GM23338 (cell line): Measurements from ENCODE around the gene RNFT1. TPM values are rescaled to one million over a fixed set of nuclear protein-coding genes. Genes with fewer than 3 reads are reported as not detected.
A peak's percentile ranks its signal among the peaks of the same experiment; 100 is the strongest.

Source experiments
- ATAC-seq: fragments of 200-7000 bp; cut with Tn5 transposase; 3 replicates; pipeline ENCODE4 v1.9.1; 2020
- DNase-seq: peaks from one replicate; pipeline ENCODE4 v3.0.0-alpha.2; 2015; ENCODE audit warnings: low spot score
- H2AFZ ChIP-seq: fragments of 200-600 bp; sonication (generic); 2 replicates; pipeline ENCODE4 v1.8.0; 2016; ENCODE audit warnings: antibody characterized with exemption, mild to moderate bottlenecking, moderate library complexity
- H3F3A ChIP-seq: fragments of 200-600 bp; sonication (generic); replicated peaks from 2 replicates; pipeline ENCODE4 v1.8.0; 2017; ENCODE audit warnings: antibody characterized with exemption, mixed run types, low read depth
- H3K27ac ChIP-seq: fragments of 200-600 bp; sonication (generic); 2 replicates; pipeline ENCODE4 v1.6.1; 2016; ENCODE audit warnings: low read depth
- H3K27me3 ChIP-seq: fragments of 200-600 bp; sonication (generic); 2 replicates; pipeline ENCODE4 v1.8.0; 2016; ENCODE audit warnings: mild to moderate bottlenecking, mixed run types, moderate library complexity; ENCODE audit not compliant: insufficient read depth
- H3K36me3 ChIP-seq: fragments of 200-600 bp; sonication (generic); 2 replicates; pipeline ENCODE4 v1.8.0; 2016; ENCODE audit warnings: mild to moderate bottlenecking; ENCODE audit not compliant: insufficient read depth
- H3K4me1 ChIP-seq: fragments of 200-600 bp; sonication (generic); 2 replicates; pipeline ENCODE4 v1.8.0; 2016; ENCODE audit warnings: mild to moderate bottlenecking, moderate library complexity; ENCODE audit not compliant: insufficient read depth
- H3K4me2 ChIP-seq: fragments of 200-600 bp; sonication (generic); 2 replicates; pipeline ENCODE4 v1.7.1; 2017; ENCODE audit warnings: mixed run types
- H3K4me3 ChIP-seq: fragments of 200-600 bp; sonication (generic); 2 replicates; pipeline ENCODE4 v1.6.1; 2016; ENCODE audit warnings: mixed run types
- H3K79me2 ChIP-seq: fragments of 200-600 bp; sonication (generic); replicated peaks from 2 replicates; pipeline ENCODE4 v1.8.0; 2017; ENCODE audit warnings: mild to moderate bottlenecking; ENCODE audit not compliant: insufficient read depth
- H3K9me2 ChIP-seq: fragments of 200-600 bp; sonication (generic); 2 replicates; pipeline ENCODE4 v1.8.0; 2017; ENCODE audit not compliant: insufficient read depth
- H4K20me1 ChIP-seq: fragments of 200-600 bp; sonication (generic); replicated peaks from 2 replicates; pipeline ENCODE4 v1.8.0; 2017; ENCODE audit warnings: mild to moderate bottlenecking; ENCODE audit not compliant: insufficient read depth
- H3K27ac Mint-ChIP-seq: 2 replicates; pipeline ENCODE4 v1.8.0; 2020; ENCODE audit warnings: inconsistent platforms, mild to moderate bottlenecking, moderate library complexity, mixed read lengths
- H3K27me3 Mint-ChIP-seq: 3 replicates; pipeline ENCODE4 v1.8.0; 2022; ENCODE audit warnings: low read depth, mild to moderate bottlenecking, moderate library complexity, mixed read lengths, inconsistent platforms; ENCODE audit not compliant: insufficient read depth, poor library complexity
- H3K36me3 Mint-ChIP-seq: 3 replicates; pipeline ENCODE4 v1.8.0; 2021; ENCODE audit warnings: low read depth, mild to moderate bottlenecking, inconsistent platforms, moderate library complexity, mixed read lengths
- H3K4me1 Mint-ChIP-seq: 3 replicates; pipeline ENCODE4 v1.8.0; 2020; ENCODE audit warnings: mild to moderate bottlenecking, inconsistent platforms, mixed read lengths
- H3K4me3 Mint-ChIP-seq: 3 replicates; pipeline ENCODE4 v1.8.0; 2021; ENCODE audit warnings: moderate library complexity, mild to moderate bottlenecking, inconsistent platforms, mixed read lengths
- H3K9me3 Mint-ChIP-seq: 3 replicates; pipeline ENCODE4 v1.8.0; 2020; ENCODE audit warnings: moderate library complexity, mild to moderate bottlenecking, inconsistent platforms, mixed read lengths
- CREB1 ChIP-seq: fragments of 250-450 bp; sonication (Bioruptor Pico); IDR thresholded peaks from 2 replicates; pipeline ENCODE4 v1.5.0; 2020; ENCODE audit warnings: low read depth, mild to moderate bottlenecking, moderate library complexity
- EZH2 ChIP-seq: fragments of 200-600 bp; sonication (generic); IDR thresholded peaks from one replicate; pipeline ENCODE4 v1.8.0; 2017; ENCODE audit warnings: antibody characterized with exemption, mild to moderate bottlenecking, low read depth; ENCODE audit not compliant: unreplicated experiment
- EZH2phosphoT487 ChIP-seq: fragments of 200-600 bp; sonication (generic); IDR thresholded peaks from one replicate; pipeline ENCODE4 v1.8.1; 2018; ENCODE audit warnings: antibody characterized with exemption; ENCODE audit not compliant: unreplicated experiment
- JUNB ChIP-seq: IDR thresholded peaks from one replicate; pipeline ENCODE4 v1.6.1; 2016; ENCODE audit warnings: antibody characterized with exemption; ENCODE audit not compliant: unreplicated experiment
- NANOG ChIP-seq: IDR thresholded peaks from 2 replicates; pipeline ENCODE4 v1.6.1; 2016; ENCODE audit warnings: antibody characterized with exemption, borderline replicate concordance
- ZNF114 ChIP-seq: fragments of 250-450 bp; sonication (Bioruptor Pico); IDR thresholded peaks from 2 replicates; pipeline ENCODE4 v1.5.0; 2020; ENCODE audit warnings: mild to moderate bottlenecking, moderate library complexity
- ZNF331 ChIP-seq: fragments of 250-450 bp; sonication (Bioruptor Pico); IDR thresholded peaks from 2 replicates; pipeline ENCODE4 v1.5.0; 2020; ENCODE audit warnings: low read depth, mild to moderate bottlenecking, moderate library complexity
- polyA plus RNA-seq: library from polyadenylated mRNA; unstranded; fragments of >200 nt; fragmentation: Nextera tagmentation; extraction: Ambion mirVana; gene quantifications from 2 replicates; pipeline ENCODE4 v1.2.1, GENCODE V29; 2016
- total RNA-seq: library from RNA; depleted of rRNA; stranded (reverse); fragments of >200 nt; shearing (Covaris generic); gene quantifications from 2 replicates; pipeline ENCODE4 v1.2.3, GENCODE V29; 2014
- TF ChIP-seq, protein P1 (sequence below), 2 experiments: fragments of 200-600 bp in 1 of 2; sonication (generic) in 1 of 2; conservative IDR thresholded peaks; 2 replicates each; pipeline versions ENCODE4 v1.5.1 to v1.6.1; 2016 to 2017; ENCODE audit warnings: antibody characterized with exemption in 2 of 2, low read depth in 2 of 2, mild to moderate bottlenecking in 2 of 2, moderate library complexity in 1 of 2
- TF ChIP-seq, protein P2 (sequence below): IDR thresholded peaks from 2 replicates; pipeline ENCODE4 v1.6.1; 2016; ENCODE audit warnings: antibody characterized with exemption
- TF ChIP-seq, protein P3 (sequence below): fragments of 250-450 bp; sonication (Bioruptor Pico); IDR thresholded peaks from 2 replicates; pipeline ENCODE4 v1.5.0; 2020; ENCODE audit warnings: mild to moderate bottlenecking, moderate library complexity

The RNFT1 gene
- total and polyA plus RNA-seq, 2 experiments from 2014 or later: 4.1 to 4.6 TPM

DNA sequence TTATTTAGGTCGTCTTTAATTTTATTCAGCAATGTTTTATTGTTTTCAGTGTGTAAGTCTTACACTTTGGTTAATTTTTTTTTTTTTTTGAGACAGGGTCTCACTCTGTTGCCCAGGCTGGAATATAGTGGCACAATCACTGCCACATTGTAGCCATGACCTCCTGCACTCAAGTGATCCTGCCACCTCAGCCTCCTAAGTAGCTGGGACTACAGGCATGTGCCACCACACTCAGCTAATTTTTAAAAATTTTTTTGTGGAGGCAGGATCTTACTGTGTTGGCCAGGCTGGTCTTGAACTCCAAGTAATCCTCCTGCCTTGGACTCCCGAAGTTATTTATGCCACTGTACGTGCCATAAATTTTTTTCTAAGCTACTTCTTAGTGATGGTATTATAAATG, 57.1 kb downstream of the RNFT1 start (continued):
- TF ChIP-seq CREB1 (CRISPR knock-in tag) (no peak), ZNF114 (CRISPR knock-in tag) (no peak), ZNF331 (CRISPR knock-in tag) (no peak), EZH2phosphoT487 (no peak), EZH2 (no peak)
- TF ChIP-seq, protein P1, sequence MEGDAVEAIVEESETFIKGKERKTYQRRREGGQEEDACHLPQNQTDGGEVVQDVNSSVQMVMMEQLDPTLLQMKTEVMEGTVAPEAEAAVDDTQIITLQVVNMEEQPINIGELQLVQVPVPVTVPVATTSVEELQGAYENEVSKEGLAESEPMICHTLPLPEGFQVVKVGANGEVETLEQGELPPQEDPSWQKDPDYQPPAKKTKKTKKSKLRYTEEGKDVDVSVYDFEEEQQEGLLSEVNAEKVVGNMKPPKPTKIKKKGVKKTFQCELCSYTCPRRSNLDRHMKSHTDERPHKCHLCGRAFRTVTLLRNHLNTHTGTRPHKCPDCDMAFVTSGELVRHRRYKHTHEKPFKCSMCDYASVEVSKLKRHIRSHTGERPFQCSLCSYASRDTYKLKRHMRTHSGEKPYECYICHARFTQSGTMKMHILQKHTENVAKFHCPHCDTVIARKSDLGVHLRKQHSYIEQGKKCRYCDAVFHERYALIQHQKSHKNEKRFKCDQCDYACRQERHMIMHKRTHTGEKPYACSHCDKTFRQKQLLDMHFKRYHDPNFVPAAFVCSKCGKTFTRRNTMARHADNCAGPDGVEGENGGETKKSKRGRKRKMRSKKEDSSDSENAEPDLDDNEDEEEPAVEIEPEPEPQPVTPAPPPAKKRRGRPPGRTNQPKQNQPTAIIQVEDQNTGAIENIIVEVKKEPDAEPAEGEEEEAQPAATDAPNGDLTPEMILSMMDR (conservative IDR thresholded peaks at IDR 0.05; ENCODE audit: low read depth in 2 of 2): no peak

DNA sequence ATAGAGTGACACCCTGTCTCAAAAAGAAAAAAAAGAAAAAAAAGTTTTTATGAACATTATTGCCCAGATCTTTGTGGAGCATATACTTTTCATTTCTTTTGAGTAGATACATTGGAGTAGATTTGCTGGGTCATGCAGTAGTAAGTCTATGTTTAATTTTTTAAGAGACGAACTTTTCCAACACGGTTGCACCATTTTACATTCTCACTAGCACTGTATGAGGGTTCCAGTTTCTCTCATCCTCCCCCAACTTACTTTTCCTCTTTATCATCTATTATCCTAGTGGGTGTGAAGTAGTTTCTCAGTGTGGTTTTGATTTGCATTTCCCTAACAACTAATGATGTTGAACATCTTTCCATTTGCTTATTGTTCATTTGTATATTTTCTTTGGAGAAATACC, 61.1 kb downstream of the RNFT1 start:
- H3K4me1 ChIP-seq: no peaks in the 10 kb centered on the region
- ATAC-seq (no peak), DNase-seq (no peak)
- H3K27ac Mint-ChIP-seq: no peak overlapping the region
- no peak overlapping the region for H3K4me2 ChIP-seq
- H3K27me3 Mint-ChIP-seq: no peaks in the 10 kb centered on the region
- H3K27ac ChIP-seq: 0 out of 2 replicates have a peak overlapping the region, but pooled peaks have one; percentile 45
- H3K36me3 ChIP-seq: no peaks in the 10 kb centered on the region
- no peaks in the 10 kb centered on the region for H3K9me2 ChIP-seq
- no peaks in the 10 kb centered on the region for H3K36me3 Mint-ChIP-seq
- H4K20me1 ChIP-seq: no peaks in the 10 kb centered on the region; the same call in 1 of the 2 replicates
- H3K4me3 Mint-ChIP-seq: no peak overlapping the region
- H3F3A ChIP-seq: no peaks in the 10 kb centered on the region
- H3K4me3 ChIP-seq: no peak overlapping the region
- no peaks in the 10 kb centered on the region for H3K9me3 Mint-ChIP-seq
- H2AFZ ChIP-seq: no peak overlapping the region
- H3K79me2 ChIP-seq: peaks cover 72% of the 10 kb centered on the region
- H3K4me1 Mint-ChIP-seq: no peaks in the 10 kb centered on the region
- H3K27me3 ChIP-seq: no peaks in the 10 kb centered on the region
- TF ChIP-seq, protein P2, sequence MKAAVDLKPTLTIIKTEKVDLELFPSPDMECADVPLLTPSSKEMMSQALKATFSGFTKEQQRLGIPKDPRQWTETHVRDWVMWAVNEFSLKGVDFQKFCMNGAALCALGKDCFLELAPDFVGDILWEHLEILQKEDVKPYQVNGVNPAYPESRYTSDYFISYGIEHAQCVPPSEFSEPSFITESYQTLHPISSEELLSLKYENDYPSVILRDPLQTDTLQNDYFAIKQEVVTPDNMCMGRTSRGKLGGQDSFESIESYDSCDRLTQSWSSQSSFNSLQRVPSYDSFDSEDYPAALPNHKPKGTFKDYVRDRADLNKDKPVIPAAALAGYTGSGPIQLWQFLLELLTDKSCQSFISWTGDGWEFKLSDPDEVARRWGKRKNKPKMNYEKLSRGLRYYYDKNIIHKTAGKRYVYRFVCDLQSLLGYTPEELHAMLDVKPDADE: no peak
- TF ChIP-seq EZH2 (no peak), NANOG (no peak), JUNB (no peak), ZNF331 (CRISPR knock-in tag) (no peak)
- TF ChIP-seq, protein P1 (conservative IDR thresholded peaks at IDR 0.05; ENCODE audit: low read depth in 2 of 2): no peak
- TF ChIP-seq, protein P3, sequence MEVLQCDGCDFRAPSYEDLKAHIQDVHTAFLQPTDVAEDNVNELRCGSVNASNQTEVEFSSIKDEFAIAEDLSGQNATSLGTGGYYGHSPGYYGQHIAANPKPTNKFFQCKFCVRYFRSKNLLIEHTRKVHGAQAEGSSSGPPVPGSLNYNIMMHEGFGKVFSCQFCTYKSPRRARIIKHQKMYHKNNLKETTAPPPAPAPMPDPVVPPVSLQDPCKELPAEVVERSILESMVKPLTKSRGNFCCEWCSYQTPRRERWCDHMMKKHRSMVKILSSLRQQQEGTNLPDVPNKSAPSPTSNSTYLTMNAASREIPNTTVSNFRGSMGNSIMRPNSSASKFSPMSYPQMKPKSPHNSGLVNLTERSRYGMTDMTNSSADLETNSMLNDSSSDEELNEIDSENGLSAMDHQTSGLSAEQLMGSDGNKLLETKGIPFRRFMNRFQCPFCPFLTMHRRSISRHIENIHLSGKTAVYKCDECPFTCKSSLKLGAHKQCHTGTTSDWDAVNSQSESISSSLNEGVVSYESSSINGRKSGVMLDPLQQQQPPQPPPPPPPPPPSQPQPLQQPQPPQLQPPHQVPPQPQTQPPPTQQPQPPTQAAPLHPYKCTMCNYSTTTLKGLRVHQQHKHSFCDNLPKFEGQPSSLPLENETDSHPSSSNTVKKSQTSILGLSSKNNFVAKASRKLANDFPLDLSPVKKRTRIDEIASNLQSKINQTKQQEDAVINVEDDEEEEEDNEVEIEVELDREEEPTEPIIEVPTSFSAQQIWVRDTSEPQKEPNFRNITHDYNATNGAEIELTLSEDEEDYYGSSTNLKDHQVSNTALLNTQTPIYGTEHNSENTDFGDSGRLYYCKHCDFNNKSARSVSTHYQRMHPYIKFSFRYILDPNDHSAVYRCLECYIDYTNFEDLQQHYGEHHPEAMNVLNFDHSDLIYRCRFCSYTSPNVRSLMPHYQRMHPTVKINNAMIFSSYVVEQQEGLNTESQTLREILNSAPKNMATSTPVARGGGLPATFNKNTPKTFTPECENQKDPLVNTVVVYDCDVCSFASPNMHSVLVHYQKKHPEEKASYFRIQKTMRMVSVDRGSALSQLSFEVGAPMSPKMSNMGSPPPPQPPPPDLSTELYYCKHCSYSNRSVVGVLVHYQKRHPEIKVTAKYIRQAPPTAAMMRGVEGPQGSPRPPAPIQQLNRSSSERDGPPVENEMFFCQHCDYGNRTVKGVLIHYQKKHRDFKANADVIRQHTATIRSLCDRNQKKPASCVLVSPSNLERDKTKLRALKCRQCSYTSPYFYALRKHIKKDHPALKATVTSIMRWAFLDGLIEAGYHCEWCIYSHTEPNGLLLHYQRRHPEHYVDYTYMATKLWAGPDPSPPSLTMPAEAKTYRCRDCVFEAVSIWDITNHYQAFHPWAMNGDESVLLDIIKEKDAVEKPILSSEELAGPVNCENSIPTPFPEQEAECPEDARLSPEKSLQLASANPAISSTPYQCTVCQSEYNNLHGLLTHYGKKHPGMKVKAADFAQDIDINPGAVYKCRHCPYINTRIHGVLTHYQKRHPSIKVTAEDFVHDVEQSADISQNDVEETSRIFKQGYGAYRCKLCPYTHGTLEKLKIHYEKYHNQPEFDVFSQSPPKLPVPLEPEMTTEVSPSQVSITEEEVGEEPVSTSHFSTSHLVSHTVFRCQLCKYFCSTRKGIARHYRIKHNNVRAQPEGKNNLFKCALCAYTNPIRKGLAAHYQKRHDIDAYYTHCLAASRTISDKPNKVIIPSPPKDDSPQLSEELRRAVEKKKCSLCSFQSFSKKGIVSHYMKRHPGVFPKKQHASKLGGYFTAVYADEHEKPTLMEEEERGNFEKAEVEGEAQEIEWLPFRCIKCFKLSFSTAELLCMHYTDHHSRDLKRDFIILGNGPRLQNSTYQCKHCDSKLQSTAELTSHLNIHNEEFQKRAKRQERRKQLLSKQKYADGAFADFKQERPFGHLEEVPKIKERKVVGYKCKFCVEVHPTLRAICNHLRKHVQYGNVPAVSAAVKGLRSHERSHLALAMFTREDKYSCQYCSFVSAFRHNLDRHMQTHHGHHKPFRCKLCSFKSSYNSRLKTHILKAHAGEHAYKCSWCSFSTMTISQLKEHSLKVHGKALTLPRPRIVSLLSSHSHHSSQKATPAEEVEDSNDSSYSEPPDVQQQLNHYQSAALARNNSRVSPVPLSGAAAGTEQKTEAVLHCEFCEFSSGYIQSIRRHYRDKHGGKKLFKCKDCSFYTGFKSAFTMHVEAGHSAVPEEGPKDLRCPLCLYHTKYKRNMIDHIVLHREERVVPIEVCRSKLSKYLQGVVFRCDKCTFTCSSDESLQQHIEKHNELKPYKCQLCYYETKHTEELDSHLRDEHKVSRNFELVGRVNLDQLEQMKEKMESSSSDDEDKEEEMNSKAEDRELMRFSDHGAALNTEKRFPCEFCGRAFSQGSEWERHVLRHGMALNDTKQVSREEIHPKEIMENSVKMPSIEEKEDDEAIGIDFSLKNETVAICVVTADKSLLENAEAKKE (CRISPR knock-in tag): no peak
